HepG2 (cell line): ENCODE results near the gene MYOM1. TPM values are rescaled to one million over a fixed set of nuclear protein-coding genes. Genes with fewer than 3 reads are reported as not detected.

Source experiments
- CBX2 ChIP-seq, 2 experiments: fragments of 200-600 bp in 1 of 2; sonication (generic); formaldehyde crosslinking in 1 of 2; IDR thresholded peaks; 2 replicates each; pipeline versions ENCODE4 v1.7.0 to v1.8.1; 2018 to 2022; ENCODE audit warnings: low read depth in 2 of 2, low read length in 1 of 2, mild to moderate bottlenecking in 1 of 2, missing genetic modification reagents in 1 of 2
- CEBPB ChIP-seq: IDR thresholded peaks from 2 replicates; pipeline ENCODE4 v1.6.1; 2011; ENCODE audit warnings: low read depth, low read length, improper control_type of control experiment, borderline replicate concordance
- FOXP4 ChIP-seq: sonication (generic); formaldehyde crosslinking; IDR thresholded peaks from 2 replicates; pipeline ENCODE4 v1.4.0; 2020; ENCODE audit warnings: missing genetic modification reagents
- HNRNPH1 ChIP-seq: fragments of 200-400 bp; formaldehyde crosslinking; optimal IDR thresholded peaks from 2 replicates; pipeline ENCODE3; 2017; ENCODE audit warnings: mild to moderate bottlenecking, low read depth, low read length
- HOXD1 ChIP-seq: sonication (generic); formaldehyde crosslinking; IDR thresholded peaks from 2 replicates; pipeline ENCODE4 v1.5.0; 2020; ENCODE audit warnings: missing genetic modification reagents
- MYC ChIP-seq: sonication (generic); formaldehyde crosslinking; IDR thresholded peaks from 2 replicates; pipeline ENCODE4 v1.9.0; 2021; ENCODE audit warnings: missing genetic modification reagents, borderline replicate concordance
- RBAK ChIP-seq: sonication (generic); formaldehyde crosslinking; IDR thresholded peaks from 2 replicates; pipeline ENCODE4 v1.5.1; 2020; ENCODE audit warnings: mild to moderate bottlenecking, missing genetic modification reagents
- SP4 ChIP-seq: sonication (generic); formaldehyde crosslinking; IDR thresholded peaks from 2 replicates; pipeline ENCODE4 v1.8.1; 2023; ENCODE audit warnings: mild to moderate bottlenecking, missing genetic modification reagents
- TEAD2 ChIP-seq: sonication (generic); formaldehyde crosslinking; IDR thresholded peaks from 2 replicates; pipeline ENCODE4 v1.9.0; 2021; ENCODE audit warnings: missing genetic modification reagents
- TFDP1 ChIP-seq: IDR thresholded peaks from 2 replicates; pipeline ENCODE4 v1.6.1; 2016; ENCODE audit warnings: missing compliant biosample characterization, missing genetic modification reagents, borderline replicate concordance
- ZC3H4 ChIP-seq: sonication (generic); formaldehyde crosslinking; IDR thresholded peaks from 2 replicates; pipeline ENCODE4 v1.4.0; 2020; ENCODE audit warnings: missing genetic modification reagents, borderline replicate concordance
- ZFP36 ChIP-seq: fragments of 150-350 bp; IDR thresholded peaks from 2 replicates; pipeline ENCODE4 v1.6.1; 2018; ENCODE audit warnings: borderline replicate concordance, low read length, low read depth; ENCODE audit not compliant: partially characterized antibody
- ZNF20 ChIP-seq: sonication (generic); formaldehyde crosslinking; IDR thresholded peaks from 2 replicates; pipeline ENCODE4 v1.4.0; 2020; ENCODE audit warnings: mild to moderate bottlenecking, moderate library complexity, missing genetic modification reagents
- ZNF317 ChIP-seq: sonication (generic); formaldehyde crosslinking; IDR thresholded peaks from 2 replicates; pipeline ENCODE4 v1.5.0; 2020; ENCODE audit warnings: mild to moderate bottlenecking, missing genetic modification reagents
- ZNF780A ChIP-seq: sonication (generic); formaldehyde crosslinking; IDR thresholded peaks from 2 replicates; pipeline ENCODE4 v1.8.0; 2022; ENCODE audit warnings: mild to moderate bottlenecking, missing genetic modification reagents, moderate library complexity
- ZUFSP ChIP-seq: sonication (generic); formaldehyde crosslinking; IDR thresholded peaks from 2 replicates; pipeline ENCODE4 v1.9.0; 2021; ENCODE audit warnings: missing genetic modification reagents, mild to moderate bottlenecking, borderline replicate concordance
- polyA plus RNA-seq, 8 experiments: library from polyadenylated mRNA; depleted of rRNA in 3 of 8; stranded (reverse) in 7 of 8; unstranded in 1 of 8; fragments of >200 nt; fragmentation: Illumina TruSeq in 4 of 8; extraction: Trizol in 4 of 8; gene quantifications; 2 replicates each; pipeline versions ENCODE4 v1.2.1 to v1.2.3, GENCODE V29; 2011 to 2016; ENCODE audit warnings: low read depth in 4 of 8, missing spikeins in 1 of 8, mixed read lengths in 1 of 8; ENCODE audit not compliant: insufficient read depth in 1 of 8
- total RNA-seq, 5 experiments: library from RNA; depleted of rRNA; stranded (reverse); fragments of >200 nt; fragmentation: Illumina TruSeq; extraction: Trizol; gene quantifications; 2 replicates each; pipeline ENCODE4 v1.2.3, GENCODE V29; 2016; ENCODE audit warnings: low read depth in 1 of 5
- TF ChIP-seq, protein P1 (sequence below): sonication (generic); formaldehyde crosslinking; IDR thresholded peaks from 2 replicates; pipeline ENCODE4; 2020; ENCODE audit warnings: missing genetic modification reagents, mild to moderate bottlenecking, borderline replicate concordance

Gene MYOM1
- total and polyA plus RNA-seq, 2 of the 13 experiments (the other 11 are each of a cell fraction or from before 2014, with no cell fraction given): 0.46 to 0.98 TPM

DNA sequence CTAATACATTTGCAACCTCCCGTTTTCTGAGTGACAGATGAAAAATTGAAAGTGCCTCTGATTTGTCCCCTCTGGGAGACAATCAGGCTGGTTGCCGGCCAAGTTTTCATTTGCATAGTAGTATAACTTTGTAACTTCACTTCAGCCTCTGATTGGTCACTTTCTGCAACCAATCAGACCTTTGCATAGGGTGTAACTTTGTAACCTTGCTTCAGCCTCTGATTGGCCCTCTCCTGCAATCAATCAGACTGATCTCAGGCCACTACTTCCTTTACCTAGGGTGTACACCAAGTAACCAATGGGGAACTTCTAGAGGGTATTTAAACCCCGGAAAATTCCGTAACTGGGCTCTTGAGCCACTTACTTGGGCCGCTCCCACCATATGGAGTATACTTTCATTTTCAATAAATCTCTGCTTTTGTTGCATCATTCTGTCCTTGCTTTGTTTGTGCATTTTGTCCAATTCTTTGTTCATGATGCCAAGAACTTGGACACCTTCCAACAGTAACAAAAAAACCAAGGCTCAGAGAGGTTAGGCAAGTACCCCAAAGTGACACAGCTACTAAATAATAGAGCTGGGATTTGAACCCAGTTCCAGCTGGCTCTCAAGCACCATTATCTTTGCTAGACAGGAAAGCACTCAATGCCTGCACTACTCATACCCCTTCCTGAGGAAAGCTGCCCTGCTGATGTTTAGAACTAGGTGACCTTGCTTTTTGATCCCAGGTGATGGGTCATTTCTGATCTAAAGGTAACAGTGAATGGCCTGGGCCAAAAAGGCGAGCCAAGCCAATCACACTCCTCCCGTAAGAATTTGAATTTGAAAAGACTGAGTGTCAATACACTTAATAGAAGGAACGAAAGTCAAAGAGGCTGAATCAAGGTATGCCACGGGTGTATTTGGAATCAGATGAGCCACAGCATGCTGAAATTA, 10.9 kb upstream of the MYOM1 start (continued):
- TF ChIP-seq, protein P1, sequence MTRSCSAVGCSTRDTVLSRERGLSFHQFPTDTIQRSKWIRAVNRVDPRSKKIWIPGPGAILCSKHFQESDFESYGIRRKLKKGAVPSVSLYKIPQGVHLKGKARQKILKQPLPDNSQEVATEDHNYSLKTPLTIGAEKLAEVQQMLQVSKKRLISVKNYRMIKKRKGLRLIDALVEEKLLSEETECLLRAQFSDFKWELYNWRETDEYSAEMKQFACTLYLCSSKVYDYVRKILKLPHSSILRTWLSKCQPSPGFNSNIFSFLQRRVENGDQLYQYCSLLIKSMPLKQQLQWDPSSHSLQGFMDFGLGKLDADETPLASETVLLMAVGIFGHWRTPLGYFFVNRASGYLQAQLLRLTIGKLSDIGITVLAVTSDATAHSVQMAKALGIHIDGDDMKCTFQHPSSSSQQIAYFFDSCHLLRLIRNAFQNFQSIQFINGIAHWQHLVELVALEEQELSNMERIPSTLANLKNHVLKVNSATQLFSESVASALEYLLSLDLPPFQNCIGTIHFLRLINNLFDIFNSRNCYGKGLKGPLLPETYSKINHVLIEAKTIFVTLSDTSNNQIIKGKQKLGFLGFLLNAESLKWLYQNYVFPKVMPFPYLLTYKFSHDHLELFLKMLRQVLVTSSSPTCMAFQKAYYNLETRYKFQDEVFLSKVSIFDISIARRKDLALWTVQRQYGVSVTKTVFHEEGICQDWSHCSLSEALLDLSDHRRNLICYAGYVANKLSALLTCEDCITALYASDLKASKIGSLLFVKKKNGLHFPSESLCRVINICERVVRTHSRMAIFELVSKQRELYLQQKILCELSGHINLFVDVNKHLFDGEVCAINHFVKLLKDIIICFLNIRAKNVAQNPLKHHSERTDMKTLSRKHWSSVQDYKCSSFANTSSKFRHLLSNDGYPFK (CRISPR knock-in tag): no peak
- no peak for TF ChIP-seq HNRNPH1
- TF ChIP-seq MYC (CRISPR knock-in tag): no peak
- no peak for TF ChIP-seq TEAD2 (CRISPR knock-in tag)
- TF ChIP-seq ZFP36: no peak
- no peak for TF ChIP-seq TFDP1 (CRISPR knock-in tag)
- 0 out of 2 replicates have a peak, but pooled peaks have one; percentile 15 for TF ChIP-seq ZNF317 (CRISPR knock-in tag)
- no peak for TF ChIP-seq HOXD1 (CRISPR knock-in tag)
- TF ChIP-seq ZUFSP (CRISPR knock-in tag): no peak
- TF ChIP-seq FOXP4 (CRISPR knock-in tag): 0 out of 2 replicates have a peak, but pooled peaks have one; percentile 22
- TF ChIP-seq RBAK (CRISPR knock-in tag): no peak
- no peak for TF ChIP-seq ZNF780A (CRISPR knock-in tag)
- no peak for TF ChIP-seq SP4 (CRISPR knock-in tag)
- peak; percentile 27; the same call in 1 of the 2 replicates for TF ChIP-seq CEBPB
- TF ChIP-seq ZC3H4 (CRISPR knock-in tag): no peak
- TF ChIP-seq CBX2 (IDR thresholded peaks at IDR 0.05; ENCODE audit: low read depth, low read length): no peak
- TF ChIP-seq CBX2 (CRISPR knock-in tag; IDR thresholded peaks at IDR 0.05; ENCODE audit: low read depth): no peak
- TF ChIP-seq ZNF20 (CRISPR knock-in tag): no peak
